ENCODE data around the gene DMTF1. TPM values are rescaled to one million over a fixed set of nuclear protein-coding genes. Genes with fewer than 3 reads are reported as not detected.

The DMTF1 gene
- total and polyA plus RNA-seq, 12 donors = 10.8 to 60.8 (median 21.8) TPM

DNA sequence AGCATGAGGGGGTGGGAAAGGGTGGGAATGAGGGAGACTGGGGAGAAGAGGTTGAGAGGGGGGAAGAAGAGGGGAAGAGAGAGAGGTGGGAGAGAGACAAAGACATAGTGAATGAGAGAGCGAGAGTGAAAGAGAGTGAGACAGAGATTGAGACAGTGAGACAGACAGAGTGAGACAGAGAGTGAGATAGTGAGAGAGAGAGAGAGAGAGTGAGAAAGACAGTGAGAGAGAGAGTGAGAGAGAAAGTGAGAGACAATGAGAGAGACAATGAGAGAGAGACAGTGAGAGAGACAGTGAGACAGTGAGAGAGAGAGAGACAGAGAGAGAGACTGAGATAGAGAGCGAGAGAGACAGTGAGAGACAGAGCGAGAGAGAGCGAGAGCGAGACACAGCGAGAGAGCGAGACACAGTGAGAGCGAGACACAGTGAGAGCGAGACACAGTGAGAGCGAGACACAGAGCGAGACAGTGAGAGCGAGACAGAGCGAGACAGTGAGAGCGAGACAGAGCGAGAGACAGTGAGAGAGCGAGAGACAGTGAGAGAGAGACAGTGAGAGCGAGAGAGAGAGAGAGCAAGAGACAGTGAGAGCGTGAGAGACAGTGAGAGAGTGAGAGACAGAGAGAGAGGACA is 57.2 kb downstream of the DMTF1 start:
- no peak overlapping the region for H3K27ac ChIP-seq
- peaks cover 0 to 14% (median 0%) of the 10 kb centered on the region in 9 donors for H3K36me3 ChIP-seq
- no peaks in the 10 kb centered on the region for H3K27me3 ChIP-seq
- TF ChIP-seq, protein P1, sequence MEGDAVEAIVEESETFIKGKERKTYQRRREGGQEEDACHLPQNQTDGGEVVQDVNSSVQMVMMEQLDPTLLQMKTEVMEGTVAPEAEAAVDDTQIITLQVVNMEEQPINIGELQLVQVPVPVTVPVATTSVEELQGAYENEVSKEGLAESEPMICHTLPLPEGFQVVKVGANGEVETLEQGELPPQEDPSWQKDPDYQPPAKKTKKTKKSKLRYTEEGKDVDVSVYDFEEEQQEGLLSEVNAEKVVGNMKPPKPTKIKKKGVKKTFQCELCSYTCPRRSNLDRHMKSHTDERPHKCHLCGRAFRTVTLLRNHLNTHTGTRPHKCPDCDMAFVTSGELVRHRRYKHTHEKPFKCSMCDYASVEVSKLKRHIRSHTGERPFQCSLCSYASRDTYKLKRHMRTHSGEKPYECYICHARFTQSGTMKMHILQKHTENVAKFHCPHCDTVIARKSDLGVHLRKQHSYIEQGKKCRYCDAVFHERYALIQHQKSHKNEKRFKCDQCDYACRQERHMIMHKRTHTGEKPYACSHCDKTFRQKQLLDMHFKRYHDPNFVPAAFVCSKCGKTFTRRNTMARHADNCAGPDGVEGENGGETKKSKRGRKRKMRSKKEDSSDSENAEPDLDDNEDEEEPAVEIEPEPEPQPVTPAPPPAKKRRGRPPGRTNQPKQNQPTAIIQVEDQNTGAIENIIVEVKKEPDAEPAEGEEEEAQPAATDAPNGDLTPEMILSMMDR (IDR thresholded peaks at IDR 0.05) = no peak
- peaks cover 0 to 26% (median 18%) of the 10 kb centered on the region in 11 donors for H3K9me3 ChIP-seq
- ATAC-seq (peak in 1 of 8 donors; percentile 30), DNase-seq (no peak)
- intact Hi-C loops (cut with DNase I) = no loop called here
- WGBS, 2 donors = 91 to 96% methylated on average over 18 of the region's 18 CpGs
- H3K4me1 ChIP-seq = peaks cover 4 to 36% (median 28%) of the 10 kb centered on the region in 9 donors
- no peak overlapping the region for H3K4me3 ChIP-seq

DNA sequence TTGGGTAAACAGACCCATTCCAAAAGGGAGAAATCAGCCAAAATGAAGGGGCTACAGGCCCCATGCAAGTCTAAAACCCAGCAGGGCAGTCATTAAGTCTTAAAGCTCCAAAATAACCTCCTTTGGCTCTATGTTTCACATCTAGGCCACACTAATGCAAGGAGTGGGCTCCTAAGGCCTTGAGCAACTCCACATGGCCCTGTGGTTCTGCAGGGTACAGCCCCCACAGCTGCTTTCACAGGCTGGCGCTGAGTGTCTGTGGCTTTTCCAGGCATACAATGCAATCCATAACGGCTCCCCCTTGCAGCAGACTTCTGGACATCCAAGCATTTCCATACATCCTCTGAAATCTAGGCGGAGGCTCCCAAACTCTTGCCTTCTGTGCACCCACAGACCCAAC is 58.3 kb downstream of the DMTF1 start:
- intact Hi-C loops (cut with DNase I) = loop anchor here in 3 of 10 donors (10.0 kb wide), 2 partner anchors 46 to 156 kb away; partner anchors contain the start of gene ELAPOR2 (in 2 of the 3)
- TF ChIP-seq, protein P1 (IDR thresholded peaks at IDR 0.05) = no peak
- no peak overlapping the region for H3K27ac ChIP-seq
- H3K27me3 ChIP-seq = no peaks in the 10 kb centered on the region
- DNase-seq (no peak), ATAC-seq (no peak)
- 92 to 93% methylated on average over 3 of the region's 3 CpGs for WGBS, 2 donors
- peaks cover 0 to 15% (median 7%) of the 10 kb centered on the region in 11 donors for H3K9me3 ChIP-seq
- no peak overlapping the region for H3K4me3 ChIP-seq
- H3K4me1 ChIP-seq = peaks cover 4 to 45% (median 28%) of the 10 kb centered on the region in 9 donors
- peaks cover 0 to 10% (median 0%) of the 10 kb centered on the region in 9 donors for H3K36me3 ChIP-seq

DNA sequence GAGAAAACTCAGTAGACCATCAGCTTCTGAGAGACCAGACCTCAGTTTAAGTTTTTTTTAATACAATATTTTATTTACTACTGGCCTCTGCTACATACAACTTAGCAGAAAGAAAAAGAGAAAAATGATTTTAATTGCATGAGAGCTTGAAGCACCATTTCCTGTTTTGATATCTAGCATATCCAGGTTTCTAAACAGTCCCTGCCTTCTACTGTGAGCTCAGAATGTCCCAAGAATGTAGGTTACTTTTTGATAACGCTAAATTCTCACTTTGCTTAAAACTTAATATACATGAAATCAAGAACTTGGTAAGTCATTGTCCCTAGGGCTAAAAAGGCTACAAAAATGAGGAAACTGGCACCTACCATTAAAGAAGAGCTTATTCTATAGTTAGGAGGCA is 60.2 kb downstream of the DMTF1 start:
- Histone ChIP-seq H3K4me3 (no peak overlapping the region), H3K9me3 (no peaks in the 10 kb centered on the region), H3K4me1 (peaks cover 4 to 64% (median 31%) of the 10 kb centered on the region in 9 donors), H3K36me3 (no peaks in the 10 kb centered on the region), H3K27me3 (no peaks in the 10 kb centered on the region), H3K27ac (no peak overlapping the region)
- WGBS, 2 donors = 74 to 85% methylated on average over 1 of the region's 1 CpG
- ATAC-seq (no peak), DNase-seq (no peak)
- intact Hi-C loops (cut with DNase I) = loop anchor here in 3 of 10 donors (10.0 kb wide), 2 partner anchors 48 to 158 kb away; partner anchors contain the start of gene ELAPOR2 (in 2 of the 3)
- TF ChIP-seq, protein P1 (IDR thresholded peaks at IDR 0.05) = no peak

DNA sequence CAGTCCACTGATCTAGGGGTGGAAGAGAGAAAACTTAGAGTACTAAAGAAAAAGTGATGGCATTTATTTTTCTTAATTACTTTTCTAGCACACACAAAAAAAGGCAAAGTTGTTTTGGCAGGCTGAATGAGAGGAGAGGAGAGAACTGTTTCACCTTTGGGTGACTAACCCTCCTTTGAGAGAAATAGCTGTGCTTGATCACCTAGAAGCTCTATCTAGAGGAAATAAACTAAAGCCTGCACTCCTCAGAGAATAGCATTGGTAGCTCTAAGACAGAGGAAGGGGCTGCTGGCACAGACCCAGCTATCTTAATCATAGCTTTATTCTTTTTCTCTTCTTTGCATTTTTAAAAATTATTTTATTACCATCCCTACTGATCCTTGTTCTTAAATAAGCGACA is 61.0 kb downstream of the DMTF1 start:
- no peaks in the 10 kb centered on the region for H3K36me3 ChIP-seq
- no peaks in the 10 kb centered on the region for H3K27me3 ChIP-seq
- intact Hi-C loops (cut with DNase I) = loop anchor here in 3 of 10 donors (10.0 kb wide), 2 partner anchors 48 to 158 kb away; partner anchors contain the start of gene ELAPOR2 (in 2 of the 3)
- no peak for DNase-seq
- no peak for ATAC-seq
- TF ChIP-seq, protein P1 (IDR thresholded peaks at IDR 0.05) = no peak
- peaks cover 4 to 72% (median 39%) of the 10 kb centered on the region in 9 donors for H3K4me1 ChIP-seq
- no peaks in the 10 kb centered on the region for H3K9me3 ChIP-seq
- WGBS, 2 donors = 82 to 96% methylated on average over 1 of the region's 1 CpG
- H3K27ac ChIP-seq = no peak overlapping the region
- H3K4me3 ChIP-seq = no peak overlapping the region

Data from heart right ventricle (tissue), 16 donors.